OCI-LY7 (cell line): Measurements from ENCODE around the gene OGG1. TPM values are rescaled to one million over a fixed set of nuclear protein-coding genes. Genes with fewer than 3 reads are reported as not detected.

ENCODE experiments used
- BruUV-seq: library from RNA; stranded (reverse); fragments of 400-500 nt; replicated peaks from 2 replicates; lab custom pipeline; 2021; lab: Mats Ljungman, UMichigan
- CTCF ChIA-PET: fragments of 300-600 bp; sonication (Branson Sonifier 250); formaldehyde crosslinking; loops from one replicate; lab custom pipeline; 2022; ENCODE audit warnings: antibody characterized with exemption; ENCODE audit not compliant: unreplicated experiment; lab: Charles Lee
- POLR2A ChIA-PET: fragments of 300-600 bp; sonication (Branson Sonifier 250); formaldehyde crosslinking; loops from one replicate; lab custom pipeline; 2022; ENCODE audit warnings: antibody characterized with exemption; lab: Charles Lee
- DNase-seq: peaks from one replicate; pipeline ENCODE4 v3.0.0-alpha.2; 2015; ENCODE audit warnings: low spot score
- H2AFZ ChIP-seq: fragments of 200-600 bp; sonication (generic), shearing (Covaris generic); 2 replicates; pipeline ENCODE4 v1.6.1; 2014; ENCODE audit warnings: mild to moderate bottlenecking, antibody characterized with exemption, low read length, moderate library complexity
- H3K27ac ChIP-seq: fragments of 200-600 bp; sonication (generic); 2 replicates; pipeline ENCODE4 v1.5.1; 2014; ENCODE audit warnings: mixed run types, low read depth, mild to moderate bottlenecking, moderate library complexity, low read length, inconsistent platforms; ENCODE audit not compliant: poor library complexity, severe bottlenecking
- H3K36me3 ChIP-seq: fragments of 200-600 bp; sonication (generic); 2 replicates; pipeline ENCODE4 v1.6.1; 2014; ENCODE audit warnings: mild to moderate bottlenecking, antibody characterized with exemption, low read length, moderate library complexity, mixed read lengths; ENCODE audit not compliant: insufficient read depth
- H3K4me1 ChIP-seq: fragments of 200-600 bp; sonication (generic); 2 replicates; pipeline ENCODE4 v1.5.1; 2014; ENCODE audit warnings: mild to moderate bottlenecking, low read length; ENCODE audit not compliant: insufficient read depth, poor library complexity, severe bottlenecking
- H3K4me2 ChIP-seq: fragments of 200-600 bp; sonication (generic); 2 replicates; pipeline ENCODE4 v1.6.1; 2014; ENCODE audit warnings: mild to moderate bottlenecking, low read length
- H3K4me3 ChIP-seq: fragments of 200-600 bp; sonication (generic); 2 replicates; pipeline ENCODE4 v1.5.1; 2014; ENCODE audit warnings: mild to moderate bottlenecking, low read depth, low read length; ENCODE audit not compliant: poor library complexity, severe bottlenecking
- H3K79me2 ChIP-seq: fragments of 200-600 bp; sonication (generic); 2 replicates; pipeline ENCODE4 v1.6.1; 2016; ENCODE audit warnings: low read depth, mild to moderate bottlenecking, low read length, moderate library complexity, mixed read lengths; ENCODE audit not compliant: insufficient read depth
- H3K9me2 ChIP-seq: fragments of 200-600 bp; sonication (generic); 2 replicates; pipeline ENCODE4 v1.6.1; 2016; ENCODE audit warnings: mild to moderate bottlenecking, low read length, mixed read lengths; ENCODE audit not compliant: insufficient read depth
- H3K9me3 ChIP-seq: fragments of 200-600 bp; sonication (generic); 2 replicates; pipeline ENCODE4 v1.6.1; 2014; ENCODE audit warnings: mild to moderate bottlenecking, mixed run types, low read length, mixed read lengths
- H4K20me1 ChIP-seq: fragments of 200-600 bp; sonication (generic); 2 replicates; pipeline ENCODE4 v1.6.1; 2014; ENCODE audit warnings: mild to moderate bottlenecking, antibody characterized with exemption, low read length, moderate library complexity, mixed read lengths; ENCODE audit not compliant: insufficient read depth
- EZH2phosphoT487 ChIP-seq: fragments of 200-600 bp; sonication (generic); IDR thresholded peaks from 2 replicates; pipeline ENCODE4 v1.6.1; 2018; ENCODE audit warnings: low read depth, borderline replicate concordance, mild to moderate bottlenecking, mixed run types, antibody characterized with exemption, low read length, moderate library complexity, mixed read lengths
- intact Hi-C: fragments of 100-400 bp; cut with micrococcal nuclease; formaldehyde crosslinking; loops from one replicate; pipeline ENCODE4 v1.10.0; 2022; ENCODE audit not compliant: unreplicated experiment
- total RNA-seq, 2 experiments: library from RNA; depleted of rRNA in 1 of 2; stranded (reverse); fragments of >200 nt in 1 of 2; shearing (Covaris generic) in 1 of 2; gene quantifications; 2 replicates each; pipeline ENCODE4 v1.2.3, GENCODE V29; 2014 to 2022
- TF ChIP-seq, protein P1 (sequence below): fragments of 200-600 bp; sonication (generic); conservative IDR thresholded peaks from 2 replicates; pipeline ENCODE4 v1.5.1; 2014; ENCODE audit warnings: mild to moderate bottlenecking, antibody characterized with exemption, low read length, moderate library complexity, mixed read lengths

Gene OGG1
- total RNA-seq, 2 experiments from 2014 or later: 119 to 121 TPM

DNA sequence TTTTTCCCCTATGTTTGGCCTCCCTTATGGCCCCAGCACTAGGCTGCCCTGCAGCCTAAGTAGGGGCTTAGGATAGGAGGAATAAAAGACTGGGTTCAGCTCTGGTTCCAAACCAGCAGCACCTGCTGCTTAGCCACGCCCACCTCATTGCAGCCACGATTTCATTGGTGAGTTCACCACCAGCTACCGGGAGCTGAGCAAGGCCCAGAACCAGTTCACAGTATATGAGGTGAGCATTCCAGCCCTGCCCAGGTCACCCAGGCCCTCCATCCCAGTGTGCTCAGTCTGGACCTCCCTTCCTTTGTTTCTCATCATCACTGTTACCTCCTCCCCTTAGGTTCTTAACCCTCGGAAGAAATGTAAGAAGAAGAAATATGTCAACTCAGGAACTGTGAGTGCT lies 34.6 kb upstream of the OGG1 start:
- H3K36me3 ChIP-seq: no peaks in the 10 kb centered on the region
- BruUV-seq: no TSS peak
- TF ChIP-seq, protein P1, sequence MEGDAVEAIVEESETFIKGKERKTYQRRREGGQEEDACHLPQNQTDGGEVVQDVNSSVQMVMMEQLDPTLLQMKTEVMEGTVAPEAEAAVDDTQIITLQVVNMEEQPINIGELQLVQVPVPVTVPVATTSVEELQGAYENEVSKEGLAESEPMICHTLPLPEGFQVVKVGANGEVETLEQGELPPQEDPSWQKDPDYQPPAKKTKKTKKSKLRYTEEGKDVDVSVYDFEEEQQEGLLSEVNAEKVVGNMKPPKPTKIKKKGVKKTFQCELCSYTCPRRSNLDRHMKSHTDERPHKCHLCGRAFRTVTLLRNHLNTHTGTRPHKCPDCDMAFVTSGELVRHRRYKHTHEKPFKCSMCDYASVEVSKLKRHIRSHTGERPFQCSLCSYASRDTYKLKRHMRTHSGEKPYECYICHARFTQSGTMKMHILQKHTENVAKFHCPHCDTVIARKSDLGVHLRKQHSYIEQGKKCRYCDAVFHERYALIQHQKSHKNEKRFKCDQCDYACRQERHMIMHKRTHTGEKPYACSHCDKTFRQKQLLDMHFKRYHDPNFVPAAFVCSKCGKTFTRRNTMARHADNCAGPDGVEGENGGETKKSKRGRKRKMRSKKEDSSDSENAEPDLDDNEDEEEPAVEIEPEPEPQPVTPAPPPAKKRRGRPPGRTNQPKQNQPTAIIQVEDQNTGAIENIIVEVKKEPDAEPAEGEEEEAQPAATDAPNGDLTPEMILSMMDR: no peak
- TF ChIP-seq EZH2phosphoT487: no peak
- no peaks in the 10 kb centered on the region for H3K9me3 ChIP-seq
- H3K4me2 ChIP-seq: no peak overlapping the region
- H3K4me1 ChIP-seq: no peaks in the 10 kb centered on the region
- DNase-seq: peak; percentile 15
- H3K9me2 ChIP-seq: no peaks in the 10 kb centered on the region
- H2AFZ ChIP-seq: no peak overlapping the region
- H3K4me3 ChIP-seq: no peak overlapping the region
- H3K27ac ChIP-seq: no peak overlapping the region
- ChIA-PET CTCF (no interaction called here), POLR2A (no interaction called here)
- intact Hi-C loops: no loop called here
- no peaks in the 10 kb centered on the region for H4K20me1 ChIP-seq
- H3K79me2 ChIP-seq: no peaks in the 10 kb centered on the region

DNA sequence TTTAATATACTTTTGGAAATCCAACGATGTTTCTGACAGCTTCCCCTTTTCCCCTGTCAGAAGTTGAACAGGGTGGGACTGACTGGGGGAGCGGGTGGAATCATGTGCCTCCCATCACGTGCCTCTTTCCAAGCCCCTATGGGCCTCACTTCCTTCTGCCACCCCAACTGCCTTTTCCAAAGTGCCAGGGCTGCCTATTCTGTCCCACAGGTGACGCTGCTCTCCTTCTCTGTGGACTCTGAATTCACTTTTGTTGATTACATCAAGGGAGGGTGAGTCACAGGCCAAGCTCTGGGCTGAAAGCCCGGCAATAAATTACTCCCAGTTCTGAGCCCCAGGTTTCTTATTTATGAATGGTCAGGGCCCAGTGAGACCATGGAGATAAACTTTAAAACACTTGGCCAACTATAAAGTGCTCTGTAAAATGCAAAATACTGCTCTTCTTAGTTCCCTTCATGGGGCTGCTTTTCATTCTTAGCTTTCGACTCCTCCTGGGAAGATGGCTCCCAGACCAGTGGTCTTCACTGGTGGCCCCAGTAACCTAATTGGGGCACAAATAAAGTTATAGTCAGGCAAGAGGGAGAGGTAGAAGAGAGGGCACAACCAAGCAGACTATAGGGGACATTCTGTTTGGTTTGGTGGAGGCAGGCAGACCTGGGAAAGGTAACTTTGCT lies 33.9 kb upstream of the OGG1 start:
- Histone ChIP-seq H3K79me2 (no peaks in the 10 kb centered on the region), H3K4me2 (no peak overlapping the region), H3K36me3 (no peaks in the 10 kb centered on the region), H3K4me3 (no peak overlapping the region), H3K9me3 (no peaks in the 10 kb centered on the region), H2AFZ (no peak overlapping the region; the same call in 1 of the 2 replicates), H3K4me1 (no peaks in the 10 kb centered on the region), H3K9me2 (no peaks in the 10 kb centered on the region), H4K20me1 (no peaks in the 10 kb centered on the region), H3K27ac (no peak overlapping the region)
- intact Hi-C loops: no loop called here
- DNase-seq: peak; percentile 12
- no peak for TF ChIP-seq EZH2phosphoT487
- TF ChIP-seq, protein P1: 0 out of 2 replicates have a peak, but pooled peaks have one; percentile 32
- ChIA-PET CTCF (no interaction called here), POLR2A (interaction anchor here (0.5 kb wide), 1 partner anchor 17 kb away, joined by 3 read pairs; no protein-coding TSS in a partner anchor)
- no TSS peak for BruUV-seq

DNA sequence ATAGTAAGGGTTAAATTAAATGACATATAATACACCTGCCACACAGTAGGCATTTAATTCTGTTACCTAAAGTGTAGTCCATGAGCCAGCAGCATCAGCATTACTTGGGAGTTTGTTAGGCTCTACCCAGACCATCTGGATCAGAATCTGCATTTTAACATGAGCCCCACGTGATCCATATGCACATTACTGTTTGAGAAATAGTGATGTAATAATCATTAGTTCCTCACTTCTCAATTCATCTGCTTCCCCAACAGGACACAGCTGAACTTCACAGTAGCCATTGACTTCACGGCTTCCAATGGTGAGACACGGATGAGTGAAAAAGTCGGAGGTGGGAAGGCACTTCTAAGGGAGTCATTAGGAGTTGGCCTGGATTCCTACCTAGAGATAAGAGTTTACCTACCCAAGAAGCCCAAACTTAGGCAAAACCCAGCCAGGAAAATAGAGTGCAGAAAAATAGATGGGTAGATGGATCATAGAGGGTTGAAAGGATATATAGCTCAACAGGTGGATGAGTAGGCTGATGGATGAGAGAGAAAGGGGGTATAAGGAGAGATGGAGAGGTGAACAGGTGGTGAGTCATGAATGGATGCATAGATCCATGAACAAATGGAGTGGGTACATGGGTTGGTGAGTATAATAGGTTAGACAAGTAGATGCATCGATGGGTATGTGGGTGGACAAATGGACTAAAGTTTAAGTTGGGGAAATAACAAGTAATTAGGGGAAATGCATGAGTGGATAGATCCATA lies 32.8 kb upstream of the OGG1 start:
- no peak for DNase-seq
- H2AFZ ChIP-seq: no peak overlapping the region
- BruUV-seq: no TSS peak
- no peak overlapping the region for H3K4me2 ChIP-seq
- H3K79me2 ChIP-seq: no peaks in the 10 kb centered on the region
- H3K9me3 ChIP-seq: no peaks in the 10 kb centered on the region
- intact Hi-C loops: no loop called here
- H3K27ac ChIP-seq: no peak overlapping the region
- H3K4me3 ChIP-seq: no peak overlapping the region
- H3K36me3 ChIP-seq: no peaks in the 10 kb centered on the region
- CTCF ChIA-PET: no interaction called here
- H3K9me2 ChIP-seq: no peaks in the 10 kb centered on the region
- H4K20me1 ChIP-seq: no peaks in the 10 kb centered on the region
- POLR2A ChIA-PET: no interaction called here
- TF ChIP-seq, protein P1: no peak
- TF ChIP-seq EZH2phosphoT487: no peak
- peaks cover 6% of the 10 kb centered on the region for H3K4me1 ChIP-seq
